CD1c-positive myeloid dendritic cell (primary cell): ENCODE results near the gene PAX5.

Experiments used
- DNase-seq: peaks from one replicate; pipeline ENCODE4 v3.0.0-alpha.2; 2016; ENCODE audit errors: extremely low spot score

PAX5 gene

GRCh38 chr9:36961561-36962325 is 72.3 kb downstream of the PAX5 start:
- DNase-seq, result no peak

- DNase-seq, result no peak
Measured at GRCh38 chr9:36961051-36961450, 73.0 kb downstream of the PAX5 start.

DNA sequence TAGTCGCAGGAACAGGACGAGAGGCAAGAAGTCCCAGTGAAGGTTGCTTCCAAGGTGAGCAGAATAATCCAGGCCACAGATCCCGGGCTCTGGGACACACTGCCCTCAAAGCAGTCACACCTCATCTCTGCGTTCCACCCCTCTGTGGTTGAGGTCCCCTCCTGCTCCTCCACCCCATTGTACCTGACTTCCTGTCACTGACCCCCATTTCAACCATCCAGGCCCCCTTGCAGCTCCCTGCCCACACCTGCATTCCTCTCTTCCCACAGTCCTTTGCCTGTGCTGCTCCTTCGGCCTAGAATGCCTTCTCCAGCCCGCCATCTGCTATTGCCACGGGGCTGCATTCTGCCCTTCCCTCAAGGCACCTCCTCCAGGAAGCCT is 73.5 kb downstream of the PAX5 start:
- no peak for DNase-seq

- no peak for DNase-seq
Measured at GRCh38 chr9:36959681-36960574, 74.1 kb downstream of the PAX5 start.

- no peak for DNase-seq
Measured at GRCh38 chr9:36956908-36957307, 77.2 kb downstream of the PAX5 start.

GRCh38 chr9:36950389-36950788 is 83.7 kb downstream of the PAX5 start:
- no peak for DNase-seq

DNA sequence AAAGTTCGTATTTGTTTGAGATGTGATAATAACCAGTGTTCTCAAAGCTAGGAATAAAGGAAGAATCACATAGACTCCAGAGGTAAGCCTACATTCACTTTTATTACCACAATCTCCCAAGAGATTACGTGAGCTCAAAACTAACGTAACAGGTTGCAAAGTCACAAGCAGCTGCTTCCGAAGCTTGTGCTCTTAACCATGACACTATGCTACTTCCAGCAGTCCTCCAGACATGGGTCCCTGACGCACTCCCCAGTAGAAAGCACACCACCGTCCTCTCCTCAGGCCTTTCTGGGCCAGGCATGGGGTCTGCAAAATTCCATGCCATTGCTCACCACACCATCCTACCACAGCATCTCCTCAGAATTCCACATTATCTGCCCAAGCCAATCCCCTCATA is 84.6 kb downstream of the PAX5 start:
- DNase-seq, result no peak

GRCh38 chr9:36948051-36948450 is 86.0 kb downstream of the PAX5 start:
- DNase-seq, result no peak

GRCh38 chr9:36946653-36947052 is 87.4 kb downstream of the PAX5 start:
- no peak for DNase-seq

- DNase-seq, result no peak
Measured at GRCh38 chr9:36945999-36946398, 88.1 kb downstream of the PAX5 start.

- no peak for DNase-seq
Measured at GRCh38 chr9:36942891-36943290, 91.2 kb downstream of the PAX5 start.

GRCh38 chr9:36941441-36941840 is 92.6 kb downstream of the PAX5 start:
- DNase-seq, result no peak

DNA sequence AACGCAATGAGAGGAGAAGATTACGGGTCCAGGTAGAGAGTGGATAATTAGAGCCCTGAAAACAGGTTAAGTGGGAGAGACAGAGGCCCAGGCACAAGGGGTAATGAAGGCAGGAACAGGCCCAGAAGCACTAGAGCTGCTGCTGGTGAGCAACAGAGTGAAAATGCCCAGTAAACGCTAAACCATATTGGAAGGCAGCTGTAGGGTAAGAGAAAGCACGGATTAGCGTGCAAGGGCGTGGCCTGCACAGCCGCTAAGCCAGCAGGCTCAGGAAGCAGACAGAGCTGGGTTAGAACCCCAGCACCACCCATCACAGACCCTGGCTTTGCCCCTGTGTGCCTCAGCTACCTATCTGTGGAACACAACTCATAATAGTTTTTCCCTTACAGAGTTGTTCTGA is 93.2 kb downstream of the PAX5 start:
- DNase-seq, result no peak

DNA sequence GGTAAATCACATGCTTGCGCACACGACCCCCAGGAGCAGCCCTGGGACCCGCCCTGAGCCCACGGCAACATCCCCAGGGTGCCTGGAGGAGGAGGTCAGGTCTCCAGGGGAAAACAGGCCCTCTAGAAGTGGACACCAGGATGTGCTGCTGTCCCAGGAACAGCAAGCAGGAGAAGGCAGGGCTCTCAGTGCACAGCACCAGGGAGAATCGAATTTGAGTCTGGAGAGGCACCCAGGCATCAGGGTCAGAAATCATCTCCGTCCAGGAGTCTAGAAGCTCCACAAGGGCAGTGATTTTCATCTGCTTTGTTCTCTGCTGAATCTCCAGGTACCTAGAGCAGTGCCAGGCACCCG is 93.6 kb downstream of the PAX5 start:
- no peak for DNase-seq

GRCh38 chr9:36939655-36940499 is 94.2 kb downstream of the PAX5 start:
- DNase-seq, result no peak

- DNase-seq, result no peak
Measured at GRCh38 chr9:36939214-36939613, 94.9 kb downstream of the PAX5 start.

GRCh38 chr9:36938617-36939016 is 95.5 kb downstream of the PAX5 start:
- DNase-seq, result no peak

- no peak for DNase-seq
Measured at GRCh38 chr9:36937951-36938350, 96.1 kb downstream of the PAX5 start.

- DNase-seq, result no peak
Measured at GRCh38 chr9:36937346-36937745, 96.7 kb downstream of the PAX5 start.

GRCh38 chr9:36936498-36936831 is 97.6 kb downstream of the PAX5 start:
- no peak for DNase-seq

DNA sequence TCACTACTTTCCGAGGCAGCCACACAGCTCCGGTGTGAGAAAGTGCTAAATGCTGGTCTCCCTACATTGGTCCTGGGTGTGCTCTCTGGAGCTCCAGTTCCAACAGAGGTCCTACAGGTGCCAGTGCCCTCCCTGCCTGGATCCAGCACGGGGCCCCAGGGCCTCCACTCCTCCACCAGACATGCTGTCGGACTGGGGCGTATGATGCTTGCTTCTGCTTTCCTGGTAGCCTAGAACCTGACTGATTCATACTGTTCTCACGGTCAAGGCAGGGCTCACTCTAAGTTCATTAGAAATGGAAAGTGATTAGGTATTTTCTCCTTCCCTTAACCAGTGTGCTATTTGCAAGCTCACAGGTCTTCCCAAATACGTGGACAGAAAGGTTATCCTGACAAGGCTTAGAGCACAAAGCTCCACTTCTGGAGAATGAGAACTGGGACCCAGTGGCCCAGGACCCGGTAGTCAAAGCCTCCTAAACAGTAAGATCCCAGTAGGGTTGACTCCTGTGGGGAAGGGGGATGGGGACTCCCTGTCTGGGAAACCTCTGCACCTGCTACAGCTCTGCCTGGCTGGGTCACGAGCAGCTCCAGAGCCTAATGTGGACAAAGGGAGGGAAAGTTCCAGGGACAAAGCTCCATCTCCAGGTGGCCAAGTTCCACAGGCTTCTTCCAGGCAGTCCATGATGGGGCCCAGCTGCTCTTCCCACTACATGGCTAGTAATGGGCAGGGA is 98.1 kb downstream of the PAX5 start:
- DNase-seq, result no peak

GRCh38 chr9:36935332-36935731 is 98.7 kb downstream of the PAX5 start:
- DNase-seq, result no peak
